Cardiac septum (tissue), 1 donor: ENCODE results near the gene MAP2. TPM values are rescaled to one million over a fixed set of nuclear protein-coding genes. Genes with fewer than 3 reads are reported as not detected.

Experiments used
- DNase-seq: peaks from one replicate; pipeline ENCODE4 v3.0.0-alpha.2; 2020; ENCODE audit warnings: low spot score
- intact Hi-C: fragments of 100-400 bp; cut with DNase I; formaldehyde crosslinking; loops from one replicate; pipeline ENCODE4 v1.14.0; 2022
- total RNA-seq: library from RNA; stranded (reverse); fragmentation: NEBNext Ultra II Directional; extraction: Animal tissue kit (Norgen Biotek cat#: 25700); gene quantifications from one replicate; pipeline ENCODE4 v1.2.1, GENCODE V29; 2021
- donor health status: DM: no; HTN: no; CAD: no.

MAP2 gene
- total RNA-seq, 1 donor from 2014 or later = 42.1 TPM

DNA sequence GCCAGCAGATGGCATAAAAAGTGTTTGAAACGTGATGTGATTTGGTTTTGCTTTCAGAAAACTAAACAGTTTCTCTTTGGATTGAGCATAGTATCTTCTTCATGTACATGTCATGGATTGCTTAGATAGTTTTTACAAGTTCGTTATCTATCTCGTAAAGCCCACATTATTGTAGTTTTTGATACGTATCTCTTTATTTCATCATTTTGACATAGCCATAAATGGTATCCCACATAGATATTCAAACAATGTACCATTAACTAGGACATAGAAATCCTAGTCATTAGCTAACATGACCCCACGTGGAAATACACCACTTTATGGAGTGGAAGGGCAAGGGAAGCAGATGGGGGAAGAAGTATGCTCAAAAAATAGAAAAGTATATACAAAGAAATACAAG, 93.6 kb downstream of the MAP2 start:
- no peak for DNase-seq
- intact Hi-C loops = no loop called here

GRCh38 chr2:209519271-209519670, 95.4 kb downstream of the MAP2 start:
- no peak for DNase-seq
- intact Hi-C loops = no loop called here

GRCh38 chr2:209519906-209520305, 96.1 kb downstream of the MAP2 start:
- intact Hi-C loops = no loop called here
- no peak for DNase-seq

DNA sequence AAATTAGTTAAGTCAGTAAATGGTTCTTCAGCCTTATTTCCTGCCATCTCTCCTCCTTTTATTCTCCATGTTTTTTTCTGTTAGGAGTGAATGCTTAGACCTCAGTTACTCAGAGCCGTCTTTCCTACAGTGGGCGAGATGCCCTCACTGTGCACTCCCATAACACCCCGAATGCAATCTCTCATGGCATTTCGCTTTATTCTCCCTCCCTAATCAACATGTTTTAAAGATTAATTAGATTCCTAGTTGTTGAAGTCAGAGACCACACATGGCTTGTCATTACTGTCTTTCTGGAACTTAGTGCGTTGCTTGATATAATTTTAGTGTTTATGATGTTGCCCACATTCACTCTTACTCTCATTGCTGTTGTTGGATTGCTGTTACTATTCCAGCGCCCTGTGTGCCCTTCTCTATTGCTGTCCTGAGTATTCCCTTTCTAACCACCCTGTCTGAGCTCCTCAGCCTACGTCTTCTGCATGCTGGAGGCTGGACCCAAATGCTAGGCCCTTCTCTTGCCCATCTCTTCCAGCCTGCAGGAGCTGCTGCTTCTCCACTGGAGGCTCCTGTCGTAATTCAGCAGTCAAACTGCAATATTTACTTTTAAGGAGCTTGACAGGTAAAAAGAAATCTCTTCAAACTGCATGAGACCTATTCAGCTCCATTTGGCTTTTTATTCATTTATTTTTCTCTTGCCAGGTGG, 99.3 kb downstream of the MAP2 start:
- no peak for DNase-seq
- intact Hi-C loops = no loop called here

DNA sequence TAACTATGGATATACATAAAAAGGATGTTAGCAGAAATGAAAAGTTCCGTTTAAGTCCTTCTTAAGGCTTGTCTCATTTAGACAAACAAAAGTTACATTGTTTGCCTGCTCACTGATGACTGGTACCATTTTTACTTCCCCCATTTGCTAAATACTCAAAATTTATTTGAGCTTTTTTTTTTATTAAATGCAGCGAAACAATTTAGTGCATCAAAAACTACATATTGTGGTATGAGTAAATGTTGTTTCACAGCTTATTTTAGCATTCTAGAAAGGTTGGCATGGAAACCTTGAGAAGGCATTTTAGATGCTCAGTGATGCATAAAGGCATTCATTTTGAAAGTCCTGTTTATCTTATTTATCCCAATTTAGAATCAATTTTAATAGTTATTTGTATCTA, 100.0 kb downstream of the MAP2 start:
- intact Hi-C loops = no loop called here
- no peak for DNase-seq

- intact Hi-C loops = loop anchor here (5.0 kb wide), 1 partner anchor 98 kb away; no protein-coding TSS in a partner anchor
- no peak for DNase-seq
These were observed 101.5 kb downstream of the MAP2 start for GRCh38 chr2:209525331-209525730.

GRCh38 chr2:209525834-209526281, 102.0 kb downstream of the MAP2 start:
- DNase-seq = no peak
- intact Hi-C loops = loop anchor here (5.0 kb wide), 1 partner anchor 99 kb away; no protein-coding TSS in a partner anchor

- intact Hi-C loops = loop anchor here (5.0 kb wide), 1 partner anchor 99 kb away; no protein-coding TSS in a partner anchor
- DNase-seq = no peak
These were observed 102.7 kb downstream of the MAP2 start for GRCh38 chr2:209526561-209526960.

DNA sequence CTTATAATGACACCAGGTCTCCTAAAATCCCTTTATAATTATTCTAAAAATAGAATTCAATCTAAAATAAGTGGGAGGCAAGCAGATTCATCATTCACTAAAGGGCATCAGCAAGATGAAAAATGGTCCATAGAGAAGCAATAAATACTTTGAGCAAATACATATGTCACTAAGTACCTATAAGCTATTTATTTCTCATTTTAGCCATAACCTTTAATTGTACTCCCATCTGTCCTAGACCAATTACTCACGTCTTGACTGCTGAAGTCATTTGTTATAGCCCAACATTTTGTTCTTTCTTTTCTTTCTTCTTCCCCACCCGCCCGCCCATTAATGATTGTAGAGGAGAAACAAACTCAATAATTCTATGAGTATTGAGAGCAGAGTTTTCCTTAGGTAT, 105.7 kb downstream of the MAP2 start:
- no peak for DNase-seq
- intact Hi-C loops = loop anchor here (5.0 kb wide), 1 partner anchor 102 kb away; no protein-coding TSS in a partner anchor

- no peak for DNase-seq
- intact Hi-C loops = loop anchor here (5.0 kb wide), 2 partner anchors 35 to 90 kb away; no protein-coding TSS in a partner anchor
These were observed 108.5 kb downstream of the MAP2 start for GRCh38 chr2:209532321-209532720.

GRCh38 chr2:209533391-209533790, 109.5 kb downstream of the MAP2 start:
- intact Hi-C loops = loop anchor here (5.0 kb wide), 2 partner anchors 36 to 91 kb away; no protein-coding TSS in a partner anchor
- DNase-seq = no peak

DNA sequence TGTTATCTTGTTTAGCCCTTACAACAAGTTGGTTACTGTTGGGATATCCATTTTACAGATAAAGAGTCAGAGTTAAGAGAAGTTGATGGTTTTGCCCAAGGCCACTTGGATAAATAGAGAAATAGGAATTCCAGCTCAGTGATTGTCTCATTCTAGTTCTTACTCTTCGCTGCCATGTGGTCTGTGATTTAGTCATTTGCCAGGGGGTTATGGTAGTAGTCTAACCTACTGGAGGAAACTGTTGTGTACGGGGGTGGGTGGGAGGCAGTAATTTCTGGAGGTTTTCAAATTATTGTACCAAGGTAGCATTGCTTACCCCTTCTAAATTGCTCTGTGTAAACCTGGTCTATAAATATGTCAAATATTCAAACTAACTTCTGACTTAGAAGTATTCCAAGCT, 110.4 kb downstream of the MAP2 start:
- DNase-seq = no peak
- intact Hi-C loops = loop anchor here (5.0 kb wide), 2 partner anchors 37 to 92 kb away; no protein-coding TSS in a partner anchor

DNA sequence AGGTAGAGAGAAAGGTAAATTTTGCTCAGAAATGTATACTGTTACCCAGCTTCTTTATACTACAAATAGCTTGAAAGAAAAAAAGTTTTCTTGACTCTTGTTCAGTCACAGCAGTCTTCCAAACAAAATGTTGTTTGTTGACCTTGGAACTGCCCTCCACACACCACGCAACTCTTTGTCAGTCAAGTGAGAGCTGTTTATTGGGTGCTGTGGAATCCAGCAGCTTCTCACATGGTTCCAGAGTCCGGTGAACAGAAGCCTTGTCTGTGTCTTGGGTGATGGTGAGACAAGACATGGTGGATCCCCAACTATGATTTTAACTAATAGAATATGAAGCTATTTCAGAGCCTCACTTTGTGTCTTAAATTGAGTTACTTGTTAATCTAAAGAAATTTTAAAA, 112.5 kb downstream of the MAP2 start:
- DNase-seq = no peak
- intact Hi-C loops = no loop called here

DNA sequence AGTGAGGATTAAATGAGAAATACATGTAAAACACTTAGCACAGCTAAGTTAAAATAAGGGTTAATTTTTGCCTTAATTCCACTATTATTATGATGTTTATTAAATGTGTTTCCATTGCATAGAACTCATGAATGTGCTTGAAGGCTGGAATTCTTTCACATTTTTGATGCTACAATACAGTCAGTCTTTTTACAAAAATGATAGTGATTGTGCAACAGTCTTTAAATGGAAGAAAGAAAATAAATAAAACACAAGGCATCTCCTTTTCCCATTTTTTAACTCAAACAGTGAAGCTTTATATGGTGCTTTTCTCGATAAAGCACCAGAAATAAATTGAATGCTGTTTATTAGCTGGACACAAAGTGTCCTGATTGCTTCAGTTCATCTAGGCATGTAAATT, 123.9 kb downstream of the MAP2 start:
- intact Hi-C loops = no loop called here
- DNase-seq = no peak

GRCh38 chr2:209549589-209549988, 125.7 kb downstream of the MAP2 start:
- intact Hi-C loops = no loop called here
- DNase-seq = no peak

DNA sequence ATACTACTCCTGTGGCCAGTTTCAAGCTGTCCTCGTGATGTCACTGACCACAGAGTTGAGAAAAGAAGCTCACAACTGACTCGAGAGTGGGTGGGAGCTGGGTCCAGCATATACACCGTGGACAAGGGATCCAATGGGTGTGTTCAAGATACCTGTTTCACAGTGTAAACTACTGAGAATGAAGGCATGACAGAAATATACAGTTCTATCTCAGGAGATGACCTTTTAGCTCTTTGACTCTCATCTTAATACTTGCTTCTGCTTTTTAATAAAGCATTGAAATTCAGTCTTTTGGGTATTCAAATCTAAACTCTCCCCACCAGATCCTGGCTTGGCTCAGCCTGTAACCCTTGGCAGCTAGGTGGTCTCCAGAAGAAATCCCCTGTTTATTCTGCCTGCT, 130.1 kb downstream of the MAP2 start:
- intact Hi-C loops = loop anchor here (10.0 kb wide), 1 partner anchor 59 kb away; no protein-coding TSS in a partner anchor
- DNase-seq = no peak

DNA sequence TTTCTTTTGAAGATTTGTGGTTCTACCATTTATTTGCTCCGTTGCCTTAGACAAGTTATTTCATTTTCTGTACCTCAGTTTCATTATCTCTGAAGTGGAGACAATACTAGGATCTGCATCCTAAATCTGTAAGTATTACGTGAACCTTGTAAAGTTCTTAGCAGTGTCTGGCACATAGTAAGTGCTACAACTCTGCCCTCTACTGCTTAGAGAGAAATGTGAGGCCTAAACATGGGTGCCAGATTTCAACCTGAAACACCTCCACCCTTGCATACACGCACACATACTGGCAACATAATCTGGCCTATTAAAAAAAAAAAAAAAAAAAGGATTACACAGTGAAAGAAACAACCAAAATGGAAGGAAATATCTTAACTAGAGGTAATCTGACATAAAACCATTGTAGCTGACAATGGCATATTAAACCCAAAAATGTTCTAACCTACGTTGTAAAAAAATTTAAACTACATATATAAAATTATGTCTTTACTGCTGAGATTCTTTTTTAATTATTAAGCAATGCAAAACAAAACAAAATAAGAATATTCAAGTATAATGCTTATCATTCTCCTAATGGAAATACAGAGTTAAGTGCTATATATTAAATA, 132.6 kb downstream of the MAP2 start:
- intact Hi-C loops = loop anchor here (2.0 to 10.0 kb wide), 3 partner anchors 62 to 219 kb away; partner anchors contain the start of gene MAP2
- DNase-seq = no peak

- intact Hi-C loops = no loop called here
These were observed 137.1 kb downstream of the MAP2 start for GRCh38 chr2:209560911-209561310.

GRCh38 chr2:209563453-209563852, 139.6 kb downstream of the MAP2 start:
- no peak for DNase-seq
- intact Hi-C loops = no loop called here

More at GRCh38 chr2:209560911-209561310, 137.1 kb downstream of the MAP2 start:
- DNase-seq = no peak

DNA sequence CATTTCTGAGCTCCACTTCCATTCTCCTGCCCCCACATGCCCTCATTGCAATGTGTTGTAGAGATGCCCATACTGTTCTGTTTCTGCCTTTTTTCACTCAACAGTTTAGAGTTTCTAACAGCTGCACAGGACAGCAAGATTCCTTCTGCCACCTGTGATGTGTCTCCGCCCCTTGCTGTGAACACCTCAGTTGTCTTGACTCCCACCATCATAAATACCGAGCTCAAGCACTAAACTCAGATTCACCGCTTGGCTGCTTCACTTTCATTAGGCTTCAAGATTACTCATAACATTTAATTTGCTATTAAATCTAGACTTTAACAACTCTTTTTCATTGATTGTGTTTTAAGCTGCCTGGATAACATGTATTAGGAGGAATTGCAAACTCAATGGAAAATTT, 141.0 kb downstream of the MAP2 start:
- DNase-seq = no peak
- intact Hi-C loops = no loop called here
